ENCODE results near the gene RNMT.
"Not testable (repeated sequence)": the region's sequence is repeated elsewhere in the genome, so short reads cannot be mapped to it uniquely, and the experiment has no call there.

The RNMT gene

DNA sequence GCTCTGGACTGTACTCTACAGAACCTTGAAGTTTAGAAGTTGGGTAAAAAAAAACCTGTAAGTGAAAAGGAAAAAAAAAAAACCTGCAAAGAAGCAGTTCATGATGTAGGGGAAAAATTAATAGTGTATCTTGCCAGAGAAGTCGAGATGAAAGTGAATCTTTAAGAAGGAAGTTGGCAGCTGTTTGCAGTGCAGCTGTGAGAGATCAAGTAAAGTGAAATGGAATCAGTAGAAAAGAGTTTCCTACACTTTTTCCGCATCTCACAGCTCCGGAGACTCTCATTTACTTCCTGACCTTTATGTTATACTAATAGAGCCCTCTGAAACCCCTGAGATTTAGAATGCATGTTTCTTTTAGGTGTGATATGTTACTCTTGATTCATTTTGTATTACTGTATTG is 19.2 kb downstream of the RNMT start:
- DNase-seq (ENCODE audit: low read depth), result no peak
- H3K4me3 ChIP-seq (ENCODE audit: low read length), result no peak overlapping the region
- TF ChIP-seq, protein P1, sequence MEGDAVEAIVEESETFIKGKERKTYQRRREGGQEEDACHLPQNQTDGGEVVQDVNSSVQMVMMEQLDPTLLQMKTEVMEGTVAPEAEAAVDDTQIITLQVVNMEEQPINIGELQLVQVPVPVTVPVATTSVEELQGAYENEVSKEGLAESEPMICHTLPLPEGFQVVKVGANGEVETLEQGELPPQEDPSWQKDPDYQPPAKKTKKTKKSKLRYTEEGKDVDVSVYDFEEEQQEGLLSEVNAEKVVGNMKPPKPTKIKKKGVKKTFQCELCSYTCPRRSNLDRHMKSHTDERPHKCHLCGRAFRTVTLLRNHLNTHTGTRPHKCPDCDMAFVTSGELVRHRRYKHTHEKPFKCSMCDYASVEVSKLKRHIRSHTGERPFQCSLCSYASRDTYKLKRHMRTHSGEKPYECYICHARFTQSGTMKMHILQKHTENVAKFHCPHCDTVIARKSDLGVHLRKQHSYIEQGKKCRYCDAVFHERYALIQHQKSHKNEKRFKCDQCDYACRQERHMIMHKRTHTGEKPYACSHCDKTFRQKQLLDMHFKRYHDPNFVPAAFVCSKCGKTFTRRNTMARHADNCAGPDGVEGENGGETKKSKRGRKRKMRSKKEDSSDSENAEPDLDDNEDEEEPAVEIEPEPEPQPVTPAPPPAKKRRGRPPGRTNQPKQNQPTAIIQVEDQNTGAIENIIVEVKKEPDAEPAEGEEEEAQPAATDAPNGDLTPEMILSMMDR (conservative IDR thresholded peaks at IDR 0.05; ENCODE audit: low read depth, low read length), result no peak

DNA sequence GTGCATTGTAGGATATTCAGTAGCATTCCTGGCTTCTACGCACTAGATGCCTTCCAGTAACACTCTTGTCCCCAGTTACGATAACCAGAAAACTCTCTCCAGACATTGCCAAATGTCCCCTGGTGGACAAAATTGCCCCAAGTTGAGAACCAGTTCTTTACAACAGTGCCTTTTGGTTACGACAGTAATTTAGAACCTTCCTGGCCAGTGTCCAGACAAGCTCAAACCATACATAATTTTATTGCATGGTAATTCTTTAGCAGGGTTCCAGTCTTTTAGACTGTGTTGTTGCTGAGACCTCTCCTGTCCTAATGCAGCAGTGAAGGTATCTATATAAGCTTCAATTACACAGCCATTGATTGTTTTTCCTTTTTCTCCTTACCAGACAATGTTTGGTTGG is 20.2 kb downstream of the RNMT start:
- DNase-seq (ENCODE audit: low read depth), result no peak
- TF ChIP-seq, protein P1 (conservative IDR thresholded peaks at IDR 0.05; ENCODE audit: low read depth, low read length), result no peak
- no peak overlapping the region for H3K4me3 ChIP-seq (ENCODE audit: low read length)

DNA sequence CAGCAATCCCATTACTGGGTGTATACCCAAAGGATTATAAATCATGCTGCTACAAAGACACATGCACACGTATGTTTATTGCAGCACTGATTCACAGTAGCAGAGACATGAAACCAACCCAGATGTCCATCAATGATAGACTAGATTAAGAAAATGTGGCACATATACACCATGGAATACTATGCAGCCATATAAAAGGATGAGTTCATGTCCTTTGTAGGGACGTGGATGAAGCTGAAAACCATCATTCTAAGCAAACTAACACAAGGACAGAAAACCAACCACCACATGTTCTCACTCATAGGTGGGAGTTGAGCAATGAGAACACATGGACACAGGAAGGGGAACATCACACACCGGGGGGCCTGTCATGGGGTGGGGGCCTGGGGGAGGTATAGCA is 25.1 kb downstream of the RNMT start:
- DNase-seq (ENCODE audit: low read depth); H3K4me3 ChIP-seq (ENCODE audit: low read length): not testable (repeated sequence)

DNA sequence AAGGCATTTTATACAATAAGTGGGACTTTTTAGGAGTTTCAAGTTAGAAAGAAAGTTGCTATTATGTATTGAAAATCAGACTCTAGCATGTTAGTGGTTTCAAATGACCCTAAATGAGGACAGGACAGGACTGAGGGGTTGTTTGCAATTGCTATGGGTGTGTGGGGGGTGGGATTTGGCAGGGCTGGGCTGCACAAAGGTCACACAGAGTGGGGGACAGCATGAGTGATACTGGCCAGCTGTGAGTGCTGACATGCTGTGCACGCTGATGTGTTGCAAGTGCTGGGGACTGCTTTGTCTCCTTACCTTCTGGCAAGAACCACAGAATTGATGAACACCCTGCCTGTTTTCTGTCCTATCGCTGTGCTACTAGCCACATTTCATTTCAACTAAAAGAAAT is 29.8 kb downstream of the RNMT start:
- TF ChIP-seq, protein P1 (conservative IDR thresholded peaks at IDR 0.05; ENCODE audit: low read depth, low read length), result no peak
- DNase-seq (ENCODE audit: low read depth), result no peak
- no peak overlapping the region for H3K4me3 ChIP-seq (ENCODE audit: low read length)

DNA sequence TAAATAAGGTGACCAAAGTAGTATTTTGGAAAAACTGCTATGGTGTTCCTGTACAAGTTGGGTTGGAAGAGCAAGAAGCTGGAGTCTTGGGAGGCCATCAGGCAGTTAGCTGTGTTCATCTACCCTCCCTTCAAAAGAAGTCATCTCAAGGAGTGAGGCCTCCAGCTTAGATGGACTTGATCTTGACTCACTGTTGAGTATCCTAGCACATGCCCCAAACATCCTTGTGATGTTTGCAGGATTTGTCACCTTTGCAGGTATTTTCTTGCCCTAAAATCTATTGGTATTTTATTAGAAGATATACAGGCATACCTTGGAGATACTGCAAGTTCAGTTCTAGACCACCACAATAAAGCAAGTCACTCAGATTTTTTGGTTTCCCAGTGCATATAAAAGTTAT is 30.2 kb downstream of the RNMT start:
- TF ChIP-seq, protein P1 (conservative IDR thresholded peaks at IDR 0.05; ENCODE audit: low read depth, low read length), result no peak
- H3K4me3 ChIP-seq (ENCODE audit: low read length), result no peak overlapping the region
- DNase-seq (ENCODE audit: low read depth), result no peak

DNA sequence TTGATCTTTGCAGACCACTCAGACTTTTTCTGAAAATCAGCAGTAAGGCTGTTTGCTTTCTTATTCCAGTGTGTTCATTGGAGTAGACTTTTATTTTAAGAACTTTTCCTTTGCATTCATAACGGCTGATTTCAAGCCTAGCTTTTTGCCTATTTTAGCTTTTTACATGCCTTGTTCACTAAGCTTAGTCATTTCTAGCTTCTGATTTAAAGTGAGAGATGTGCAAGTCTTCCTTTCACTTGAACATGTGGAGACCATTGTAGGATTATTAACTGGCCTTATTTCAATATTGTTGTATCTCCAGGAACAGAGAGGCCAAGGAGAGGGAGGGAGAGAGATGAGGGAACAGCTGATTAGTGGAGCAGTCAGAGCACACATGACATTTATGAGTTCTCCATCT is 32.1 kb downstream of the RNMT start:
- TF ChIP-seq, protein P1 (conservative IDR thresholded peaks at IDR 0.05; ENCODE audit: low read depth, low read length), result no peak
- H3K4me3 ChIP-seq (ENCODE audit: low read length), result no peak overlapping the region
- DNase-seq (ENCODE audit: low read depth), result no peak

DNA sequence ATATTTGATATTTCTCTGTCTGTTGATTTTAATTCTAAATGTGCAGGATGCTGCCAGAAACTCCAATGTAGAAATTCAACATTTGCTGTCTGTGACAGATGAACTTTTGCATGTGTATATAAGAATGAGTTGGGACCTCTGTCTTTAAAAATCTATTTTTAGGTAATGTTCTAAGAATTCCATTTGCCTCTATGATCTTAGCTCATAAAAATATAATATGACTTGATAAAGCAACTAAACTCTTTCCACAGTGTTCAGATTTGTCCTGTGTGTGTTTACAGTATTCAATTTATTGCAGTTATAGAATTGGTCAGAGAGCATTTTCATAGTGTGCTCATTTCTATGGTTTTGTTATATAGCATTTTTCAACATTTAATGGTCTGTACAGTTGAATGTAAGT is 33.6 kb downstream of the RNMT start:
- H3K4me3 ChIP-seq (ENCODE audit: low read length), result no peak overlapping the region
- TF ChIP-seq, protein P1 (conservative IDR thresholded peaks at IDR 0.05; ENCODE audit: low read depth, low read length), result no peak
- no peak for DNase-seq (ENCODE audit: low read depth)

Data from retinal pigment epithelial cell (primary cell).